Stimulated activated CD8-positive, alpha-beta memory T cell treated with anti-CD3 and anti-CD28 coated beads, Interleukin-15, amount 100 ng/mL, for 1 hour (primary cell): ENCODE results near the gene CHIT1.

ENCODE experiments used
- DNase-seq: peaks from one replicate; pipeline ENCODE4 v3.0.0-alpha.2; 2020; ENCODE audit warnings: low read depth

Gene CHIT1

DNA sequence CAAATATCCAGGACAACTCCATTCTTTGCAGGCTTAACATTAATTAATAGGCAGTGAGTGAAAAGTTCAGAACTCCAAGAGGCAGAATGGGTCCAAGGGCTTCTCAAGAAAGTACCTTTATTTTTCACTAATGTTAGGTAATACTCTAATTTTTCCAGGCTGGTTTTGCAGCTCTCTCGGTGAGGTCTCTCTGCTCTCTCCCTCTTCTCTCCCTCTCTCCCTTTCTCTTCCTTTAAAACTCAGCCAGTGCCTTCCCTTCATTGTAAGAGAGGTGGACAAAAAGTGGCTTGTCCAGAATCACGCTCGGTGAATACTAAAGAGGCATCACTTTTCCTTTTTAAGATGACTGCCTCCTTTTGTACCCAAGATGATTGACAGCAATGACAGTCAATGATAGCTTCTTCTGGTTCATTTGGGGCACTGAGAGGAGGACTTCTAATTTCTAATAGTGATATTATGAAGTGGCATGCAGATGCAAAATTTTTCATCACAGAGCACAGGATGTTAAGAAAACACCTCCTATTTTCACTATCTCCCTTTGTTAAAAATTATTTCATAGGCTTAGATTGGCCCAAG, 41.7 kb downstream of the CHIT1 start:
- no peak for DNase-seq

DNA sequence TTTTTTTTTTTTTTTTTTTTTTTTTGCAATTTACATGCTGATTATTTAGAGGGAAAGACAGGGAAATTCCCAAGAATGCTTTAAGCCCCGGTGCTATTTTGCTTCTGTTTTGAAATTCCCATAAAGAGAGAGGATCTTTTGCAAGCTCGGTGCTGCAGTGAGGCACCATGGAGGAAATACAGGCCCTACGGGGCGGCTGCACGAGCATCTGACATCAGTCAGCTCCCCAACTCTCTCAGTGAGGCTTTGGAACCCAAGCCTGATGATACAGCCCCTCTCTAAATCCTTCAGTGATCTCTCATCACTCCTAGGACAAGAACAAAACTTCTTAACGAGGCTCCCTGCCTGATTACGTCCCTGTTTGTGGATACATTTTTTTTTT, 42.2 kb downstream of the CHIT1 start:
- DNase-seq = no peak

DNA sequence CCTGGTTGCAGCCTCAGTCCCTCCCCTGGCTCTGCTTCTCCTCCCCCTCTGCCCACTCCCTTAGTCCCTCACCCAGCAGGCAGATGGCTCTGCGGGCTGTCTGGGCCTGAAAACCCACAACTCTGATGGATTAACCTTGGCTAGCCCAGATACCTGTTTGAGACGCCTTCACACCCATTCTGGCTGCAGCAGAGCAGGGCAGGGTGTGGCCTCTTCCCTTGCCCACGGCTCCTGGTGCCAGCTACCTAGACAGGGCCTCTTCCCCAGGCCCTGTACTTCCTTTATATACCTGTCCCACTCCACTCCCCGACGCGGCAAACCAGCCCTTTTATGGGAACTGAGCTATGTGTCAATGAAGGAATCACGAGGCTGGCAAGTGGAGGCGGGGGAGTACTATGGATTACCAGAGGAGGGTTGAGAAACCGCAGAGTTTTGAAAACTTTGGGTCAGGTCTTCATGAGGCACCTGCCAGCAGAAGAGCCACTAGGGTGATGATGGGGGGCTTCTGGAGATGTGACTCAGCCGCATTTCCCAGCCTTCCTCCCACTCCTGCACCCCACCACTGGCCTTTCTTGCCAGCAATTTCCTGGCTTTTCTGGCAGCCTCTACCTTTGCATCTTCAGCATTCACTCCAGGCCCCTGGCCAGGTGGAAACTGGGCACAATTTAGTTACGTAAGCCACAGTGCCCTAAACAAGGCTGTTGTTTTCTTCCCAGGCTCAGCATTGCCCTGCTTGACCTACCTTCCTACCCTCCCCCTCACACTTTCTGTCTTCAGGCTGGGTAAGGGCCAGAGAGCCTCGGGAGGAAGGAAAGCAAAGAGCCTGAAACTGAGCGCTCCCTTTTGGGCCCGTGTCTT, 42.8 kb downstream of the CHIT1 start, which contains the start of gene CHI3L1:
CHI3L1 (minus strand) TSS at position 259 of the 858 bp plus-strand sequence; CDS start at position 178, 81 bp downstream.
- no peak for DNase-seq

DNA sequence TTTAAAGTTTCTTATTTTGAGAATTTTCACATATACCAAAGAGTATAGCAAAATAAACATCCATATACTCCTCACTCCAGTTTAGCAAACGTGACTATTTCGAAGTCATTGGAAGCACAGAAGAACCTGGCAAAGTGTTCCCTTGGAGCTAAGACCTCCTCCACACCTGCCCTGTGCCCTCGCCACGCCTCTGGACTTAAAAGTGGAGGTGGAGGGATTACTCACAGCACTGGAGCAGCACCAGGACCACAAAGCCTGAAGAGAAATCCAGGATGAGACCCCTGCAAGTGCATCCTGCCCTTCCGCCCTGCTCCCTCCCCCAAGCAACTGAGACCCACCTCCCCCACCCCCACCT, 43.4 kb downstream of the CHIT1 start:
- no peak for DNase-seq

DNA sequence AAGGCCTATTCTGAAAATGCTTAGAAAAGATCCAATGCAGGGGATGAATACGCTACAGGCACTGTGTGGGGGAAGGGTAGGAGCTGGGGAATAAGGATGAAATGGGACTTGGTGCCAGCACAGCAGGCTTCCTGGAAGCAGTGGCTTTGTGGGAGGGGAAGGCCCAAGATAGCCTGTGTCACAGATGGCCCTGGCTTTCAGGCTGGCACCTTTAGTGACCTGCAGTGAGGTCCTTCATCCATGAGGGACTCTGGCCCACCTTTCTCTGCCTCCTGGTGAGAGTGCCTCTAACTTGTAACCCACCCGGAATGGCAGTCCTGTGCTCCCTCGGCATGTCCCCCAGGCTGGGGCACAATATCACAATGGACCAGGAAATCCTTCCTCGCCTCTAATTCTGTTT, 43.9 kb downstream of the CHIT1 start:
- no peak for DNase-seq

DNA sequence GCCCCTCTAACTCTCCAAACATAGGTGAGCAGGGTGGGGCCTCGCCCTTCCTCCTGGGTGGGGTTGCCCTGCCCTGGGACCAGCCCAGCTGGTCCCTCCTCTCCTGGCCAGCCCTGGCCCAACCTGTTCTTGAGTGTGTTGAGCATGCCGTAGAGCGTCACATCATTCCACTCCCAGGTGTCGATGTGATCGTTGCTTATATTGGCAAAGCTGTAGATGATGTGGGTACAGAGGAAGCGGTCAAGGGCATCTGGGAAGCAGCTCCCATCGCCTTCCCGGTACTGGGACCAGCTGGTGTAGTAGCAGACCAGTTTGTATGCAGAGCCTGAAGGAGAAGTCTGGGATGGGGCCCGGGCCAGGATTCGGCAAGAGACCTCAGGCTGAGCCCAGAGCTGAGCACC, 44.4 kb downstream of the CHIT1 start:
- no peak for DNase-seq

DNA sequence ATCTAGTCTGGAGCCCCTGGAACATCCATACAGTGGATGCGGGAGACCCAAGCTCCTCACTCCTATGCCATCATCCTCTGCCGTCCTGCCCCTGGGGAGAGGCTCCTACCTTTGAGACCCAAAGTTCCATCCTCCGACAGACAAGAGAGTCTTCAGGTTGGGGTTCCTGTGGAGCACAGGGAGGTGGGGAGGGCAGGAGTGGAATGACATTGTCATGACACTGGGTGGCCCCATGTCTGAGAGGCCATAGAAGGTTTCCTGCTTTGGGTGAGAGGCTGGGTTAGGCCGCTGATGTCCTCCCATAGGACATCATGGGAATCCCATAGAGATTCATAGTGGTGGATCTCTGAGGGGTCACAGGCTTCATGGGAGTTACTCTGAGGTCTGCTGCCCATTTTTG, 45.0 kb downstream of the CHIT1 start:
- no peak for DNase-seq

DNA sequence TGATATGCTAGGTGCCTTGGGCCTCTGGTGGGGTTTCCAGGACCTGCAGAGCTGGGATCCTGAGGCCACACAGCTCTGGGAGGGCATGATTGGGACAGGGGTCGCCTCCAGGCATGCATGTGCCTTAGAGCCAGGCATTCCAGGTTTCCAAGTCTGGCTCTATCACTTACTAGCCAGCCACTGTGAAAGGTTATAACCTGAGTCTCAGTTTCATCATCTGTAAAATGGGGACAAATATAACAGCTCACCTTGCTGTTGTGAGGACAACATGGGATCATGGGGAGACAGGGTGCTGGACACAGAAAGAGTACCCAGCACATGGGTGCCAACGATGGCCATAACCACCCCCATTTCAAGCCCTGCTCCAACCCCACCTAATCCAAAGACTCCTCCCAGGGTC, 45.6 kb downstream of the CHIT1 start:
- no peak for DNase-seq

DNA sequence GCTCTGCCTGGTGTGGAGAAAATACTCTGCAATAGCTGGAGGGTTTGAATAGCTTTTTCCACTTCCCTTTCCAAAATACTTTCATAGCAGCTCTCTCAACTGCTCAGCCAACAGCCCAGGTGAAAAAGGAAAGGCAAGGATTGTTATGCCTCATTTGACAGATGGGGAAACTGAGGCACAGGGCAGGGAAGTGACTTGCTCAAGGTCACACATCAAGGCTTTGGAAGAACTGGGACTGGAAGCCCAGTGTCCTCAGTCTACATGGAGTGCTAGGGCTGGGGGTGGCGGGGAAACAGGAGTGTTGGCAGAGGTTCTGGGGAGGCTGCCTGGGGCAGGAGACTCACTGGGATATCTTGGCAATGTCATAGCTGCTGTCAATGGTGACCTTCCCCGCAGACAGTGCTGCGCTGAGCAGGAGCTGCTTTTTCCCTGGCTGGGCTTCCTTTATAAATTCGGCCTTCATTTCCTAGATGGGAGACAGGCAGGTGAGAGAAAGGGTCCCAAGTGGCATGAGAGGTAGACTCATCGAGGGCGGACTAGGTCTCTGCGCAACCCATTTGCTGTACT, 47.0 kb downstream of the CHIT1 start:
- DNase-seq = no peak

DNA sequence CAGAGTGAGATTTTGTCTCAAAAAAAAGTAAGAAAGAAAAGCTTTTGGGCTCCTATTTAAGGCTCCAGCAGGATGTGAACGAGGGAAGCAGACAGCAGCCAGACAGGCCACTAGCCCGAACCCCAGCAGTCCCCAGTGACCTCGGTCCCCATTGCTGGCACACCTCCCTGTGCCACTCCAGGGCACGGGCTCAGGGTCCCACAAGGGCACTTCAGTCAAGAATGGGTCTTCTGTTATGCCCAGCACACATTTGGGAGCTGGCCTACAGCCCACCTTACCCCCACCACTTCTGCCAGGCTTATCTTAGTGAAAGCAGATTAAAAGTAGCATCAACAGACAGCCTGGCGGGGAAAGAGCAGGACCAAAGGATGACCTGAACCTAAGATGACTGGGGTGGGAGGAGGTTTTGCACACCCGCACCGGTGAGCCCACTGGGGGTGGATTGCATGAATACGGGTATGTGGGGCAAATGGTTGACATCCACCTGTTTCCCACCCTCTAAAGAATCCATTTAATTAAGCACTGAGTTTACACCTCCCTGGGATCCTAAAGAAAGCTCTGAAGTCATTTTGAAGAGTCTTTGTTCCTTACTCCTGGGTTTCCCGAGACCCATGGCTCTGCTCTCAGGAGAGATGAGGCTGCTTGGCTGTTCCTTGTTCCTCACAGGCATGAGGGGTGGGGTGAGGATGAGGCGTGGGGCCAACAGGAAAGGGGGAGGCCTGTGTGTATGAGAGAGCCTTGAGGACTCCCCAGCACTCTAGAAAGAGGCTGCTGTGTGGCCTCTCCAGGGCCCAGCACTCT, 47.7 kb downstream of the CHIT1 start:
- DNase-seq = no peak

DNA sequence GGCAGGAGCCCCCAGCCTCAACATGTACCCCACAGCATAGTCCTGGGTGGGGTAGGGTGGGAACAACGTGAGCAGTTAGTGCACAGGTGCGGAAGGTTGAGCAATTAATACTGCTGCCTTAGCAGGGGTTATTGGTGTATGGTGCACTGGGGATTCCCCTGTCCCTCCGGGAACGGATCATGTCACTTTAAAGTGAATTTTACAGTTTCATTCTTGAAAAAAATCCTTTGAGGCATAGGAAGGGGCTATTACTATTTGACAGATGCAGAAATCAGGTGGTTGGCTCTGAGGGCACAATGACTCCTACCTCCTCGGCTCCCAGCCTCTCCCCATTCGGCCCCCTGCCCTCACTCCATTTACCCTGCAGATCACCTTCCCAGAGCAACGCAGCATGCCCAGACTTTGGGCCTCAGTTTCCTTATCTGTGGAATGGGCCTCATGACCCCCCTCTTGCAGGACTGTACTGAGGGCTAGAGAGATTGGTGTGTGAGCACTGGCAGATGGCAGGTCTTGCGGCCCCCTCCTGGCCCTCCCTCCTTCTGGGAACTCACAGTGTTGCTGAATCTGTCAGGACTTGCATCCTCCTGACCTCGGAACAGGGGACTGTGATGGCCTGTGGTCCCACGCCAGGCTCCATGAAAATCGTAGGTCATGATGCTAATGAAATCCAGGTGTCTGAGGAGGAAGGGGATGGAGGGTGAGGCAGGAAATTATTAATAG, 48.7 kb downstream of the CHIT1 start:
- no peak for DNase-seq

DNA sequence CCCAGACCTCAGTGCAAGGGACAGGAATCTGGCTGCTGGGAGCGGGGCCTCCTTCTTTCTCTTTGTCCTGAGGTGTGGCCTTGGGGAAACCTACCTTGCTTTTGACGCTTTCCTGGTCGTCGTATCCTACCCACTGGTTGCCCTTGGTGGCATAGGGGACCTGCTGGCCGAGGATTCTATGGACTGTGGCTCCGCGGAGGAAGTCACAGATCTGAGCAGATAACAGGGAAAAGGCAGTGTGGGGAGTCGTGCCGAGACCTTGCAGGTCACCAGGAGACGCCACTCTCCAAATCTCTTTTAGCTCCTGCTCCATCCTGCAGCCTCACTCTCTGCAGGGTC, 49.8 kb downstream of the CHIT1 start:
- no peak for DNase-seq

DNA sequence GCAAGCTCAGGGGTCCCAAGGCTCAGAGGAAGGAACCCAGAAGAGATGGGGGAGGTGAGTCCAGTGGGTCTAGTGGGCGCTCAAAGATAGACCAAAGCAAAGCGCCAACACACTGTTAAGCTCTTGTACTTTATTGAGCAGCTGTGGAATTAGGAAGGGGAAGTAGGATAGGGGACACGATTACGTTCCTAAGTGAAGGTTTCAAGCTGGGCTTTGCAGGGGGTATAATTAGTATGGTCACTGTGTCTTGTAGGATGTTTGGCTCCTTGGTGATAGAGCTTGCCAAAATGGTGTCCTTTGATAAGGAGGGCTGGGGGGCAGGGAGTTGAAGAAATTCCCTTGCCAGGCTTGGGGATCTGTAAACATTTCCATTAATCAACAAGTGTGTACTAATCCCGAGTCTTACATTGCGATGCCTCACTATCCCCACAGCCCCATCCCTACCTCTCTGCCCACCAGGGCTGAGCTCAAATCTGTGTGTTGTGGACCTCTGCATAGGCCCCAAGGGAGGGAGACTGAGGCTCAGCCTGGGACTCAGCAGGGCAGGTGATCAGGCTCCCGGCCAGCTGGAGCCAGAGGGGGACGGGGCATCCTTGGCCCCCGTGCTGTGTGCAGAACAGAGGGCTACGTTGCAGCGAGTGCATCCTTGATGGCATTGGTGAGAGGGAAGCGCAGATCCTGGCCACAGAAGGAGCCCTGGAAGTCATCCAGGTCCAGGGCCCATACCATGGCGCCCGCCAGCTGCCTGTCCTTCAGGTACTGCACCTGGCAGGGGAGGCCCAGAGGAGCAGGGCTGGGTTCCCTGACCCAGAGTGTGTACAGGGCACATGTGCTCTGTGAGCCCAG, 50.4 kb downstream of the CHIT1 start:
- DNase-seq = no peak

DNA sequence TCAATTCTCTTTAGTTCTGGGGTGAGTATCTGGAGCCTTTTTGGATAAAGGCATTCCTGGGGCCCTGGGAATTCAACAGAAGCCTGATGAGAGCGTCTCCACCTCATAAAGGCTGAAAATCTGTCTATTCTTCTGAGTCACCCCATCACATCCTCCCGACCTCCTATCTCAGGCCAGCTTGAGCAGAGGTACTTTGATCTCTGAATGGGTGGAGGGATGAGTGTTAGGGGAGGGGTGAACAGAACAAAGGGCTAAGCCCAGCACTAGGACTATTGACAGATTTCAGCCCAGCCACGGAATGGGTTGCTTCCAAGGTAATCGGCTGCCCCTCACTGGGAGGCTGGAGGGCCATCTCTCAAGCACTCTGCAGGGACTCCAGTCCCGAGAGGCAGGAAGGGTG, 51.4 kb downstream of the CHIT1 start:
- no peak for DNase-seq

DNA sequence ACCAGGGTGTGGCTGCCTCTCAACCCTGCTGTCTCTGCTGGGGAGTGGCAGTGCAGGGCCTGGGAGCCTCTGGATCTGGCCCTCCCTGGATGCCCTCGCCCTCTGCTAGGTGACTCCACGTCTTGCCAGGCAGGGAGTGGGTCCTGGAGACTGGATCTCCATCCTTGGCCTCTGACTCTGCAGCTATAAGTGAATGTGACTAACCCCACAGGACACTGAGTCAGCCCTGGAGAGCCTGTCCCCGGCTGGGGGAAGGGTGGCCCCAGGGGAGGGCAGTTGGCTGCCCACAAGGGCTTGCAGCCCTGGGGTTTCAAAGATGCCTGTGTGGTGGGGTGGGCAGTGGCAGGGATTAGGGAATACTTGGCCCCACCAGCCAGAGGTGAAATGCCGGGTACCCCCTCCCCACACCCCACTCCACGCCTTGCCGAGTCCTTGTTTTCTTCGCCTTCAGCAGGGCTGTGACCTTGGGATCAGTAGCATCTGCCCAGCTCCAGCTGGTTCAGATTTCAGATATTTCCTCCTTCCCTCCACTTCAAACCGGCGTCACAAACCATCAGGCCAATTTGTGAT, 51.9 kb downstream of the CHIT1 start:
- DNase-seq = no peak

DNA sequence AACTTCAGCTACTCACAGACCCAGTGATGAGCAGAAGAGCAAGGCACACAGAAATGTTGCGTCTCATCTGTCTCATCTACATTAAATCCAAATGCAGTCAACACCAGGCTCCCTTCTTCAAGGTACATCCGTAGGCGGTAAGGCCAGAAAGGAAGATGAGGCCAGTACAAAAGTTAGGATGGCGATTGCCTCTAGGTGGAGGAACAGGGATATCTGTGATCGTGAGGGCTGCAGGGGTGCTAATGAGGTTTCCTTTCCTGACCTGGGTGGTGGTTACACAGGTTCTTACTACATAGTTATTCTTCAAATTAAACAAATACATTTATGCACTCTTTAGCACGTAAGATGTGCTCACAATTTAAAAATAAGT, 52.5 kb downstream of the CHIT1 start:
- DNase-seq = no peak

DNA sequence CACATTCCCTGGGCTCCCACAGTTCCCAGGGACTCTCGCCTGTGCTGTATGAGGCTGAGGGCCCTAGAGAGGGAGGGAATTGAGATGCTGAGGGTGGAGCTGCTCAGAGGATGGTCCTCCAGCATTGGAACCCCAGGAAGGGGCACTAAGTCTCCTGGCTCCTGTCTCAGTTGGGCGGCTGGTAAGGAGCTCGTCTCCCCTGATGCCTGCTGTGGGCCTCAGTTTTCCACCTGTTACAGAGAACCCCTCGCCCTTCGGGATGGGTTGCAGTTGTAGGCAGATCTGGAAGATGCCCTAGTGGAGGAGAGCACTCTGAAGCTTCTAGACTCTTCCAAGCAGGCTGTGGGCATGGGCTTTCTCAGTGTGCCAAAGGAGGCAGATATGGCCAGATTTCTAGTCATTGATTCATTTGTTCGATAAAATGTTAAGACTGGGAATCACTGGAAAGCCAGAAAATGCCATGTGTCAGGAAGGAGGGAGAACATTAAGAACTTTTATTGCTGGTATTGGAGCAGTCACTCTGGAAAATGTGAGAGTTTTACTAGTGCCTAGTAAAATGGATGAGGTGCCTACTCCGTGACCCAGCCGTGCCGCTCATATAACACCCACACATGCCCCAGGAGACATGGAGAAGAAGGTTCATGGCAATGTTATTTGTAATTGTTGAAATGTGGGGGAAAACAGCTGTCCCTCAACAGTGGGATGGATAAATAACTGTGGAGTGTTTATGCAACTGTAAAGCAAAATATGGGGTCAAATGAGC, 53.0 kb downstream of the CHIT1 start:
- DNase-seq = no peak

DNA sequence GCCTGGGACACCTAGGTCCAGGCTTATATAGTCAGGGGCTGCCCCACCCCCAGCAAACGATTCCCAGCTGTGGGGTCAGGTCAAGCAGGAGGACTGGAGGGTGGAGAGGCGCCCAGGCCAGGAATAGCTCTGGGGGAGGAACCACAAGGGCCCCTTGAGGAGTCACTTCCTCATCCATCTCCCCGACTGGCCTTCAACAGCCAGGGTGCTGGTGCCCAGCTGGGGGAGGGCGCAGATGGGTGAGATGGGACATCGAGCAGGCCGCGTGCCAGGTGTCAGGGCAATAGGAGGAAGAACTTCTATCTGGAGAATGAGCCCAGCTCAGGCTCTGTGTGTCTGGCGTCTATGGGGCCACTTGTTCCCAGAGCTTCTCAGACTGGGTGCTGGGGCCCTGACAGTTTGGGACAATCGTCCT, 53.6 kb downstream of the CHIT1 start:
- DNase-seq = no peak

DNA sequence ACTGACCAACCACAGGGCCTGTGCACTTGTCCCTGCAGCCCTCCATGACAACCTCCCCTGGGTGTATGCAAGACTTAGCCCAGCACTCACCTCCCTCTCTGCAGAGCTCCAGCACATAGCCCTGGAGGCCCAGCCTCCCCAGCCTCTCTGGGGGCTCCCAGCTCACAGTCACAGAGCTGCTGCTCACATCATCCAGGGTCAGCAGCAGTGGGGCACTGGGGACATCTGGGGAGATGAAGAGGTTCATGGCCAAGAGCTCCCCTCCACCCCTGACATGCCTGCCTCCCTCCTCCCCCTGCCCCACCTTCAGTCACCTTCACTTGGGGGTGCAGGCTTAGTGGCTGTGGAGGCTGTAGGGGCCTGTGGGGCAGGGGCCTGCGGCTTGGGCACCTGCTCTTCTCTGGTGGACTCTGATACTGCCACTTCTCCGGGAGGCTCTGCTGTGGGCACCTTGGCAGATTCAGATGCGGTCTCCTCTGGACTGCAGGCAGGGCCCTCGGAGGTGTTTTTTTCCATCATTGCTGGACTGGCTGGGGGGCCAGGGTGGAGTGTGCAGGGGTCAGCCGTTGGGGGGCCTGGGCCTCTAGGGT, 54.1 kb downstream of the CHIT1 start, which contains the start of gene MYBPH:
MYBPH (minus strand) TSS at position 590 of the 590 bp plus-strand sequence; CDS start at position 519, 71 bp downstream.
- DNase-seq = no peak
